ENCODE results near the gene RGS6.
"Not testable (repeated sequence)": the region's sequence is repeated elsewhere in the genome, so short reads cannot be mapped to it uniquely, and the experiment has no call there.

RGS6 gene

GRCh38 chr14:72472845-72473244 lies 540.6 kb downstream of the RGS6 start:
- no peak for DNase-seq

DNA sequence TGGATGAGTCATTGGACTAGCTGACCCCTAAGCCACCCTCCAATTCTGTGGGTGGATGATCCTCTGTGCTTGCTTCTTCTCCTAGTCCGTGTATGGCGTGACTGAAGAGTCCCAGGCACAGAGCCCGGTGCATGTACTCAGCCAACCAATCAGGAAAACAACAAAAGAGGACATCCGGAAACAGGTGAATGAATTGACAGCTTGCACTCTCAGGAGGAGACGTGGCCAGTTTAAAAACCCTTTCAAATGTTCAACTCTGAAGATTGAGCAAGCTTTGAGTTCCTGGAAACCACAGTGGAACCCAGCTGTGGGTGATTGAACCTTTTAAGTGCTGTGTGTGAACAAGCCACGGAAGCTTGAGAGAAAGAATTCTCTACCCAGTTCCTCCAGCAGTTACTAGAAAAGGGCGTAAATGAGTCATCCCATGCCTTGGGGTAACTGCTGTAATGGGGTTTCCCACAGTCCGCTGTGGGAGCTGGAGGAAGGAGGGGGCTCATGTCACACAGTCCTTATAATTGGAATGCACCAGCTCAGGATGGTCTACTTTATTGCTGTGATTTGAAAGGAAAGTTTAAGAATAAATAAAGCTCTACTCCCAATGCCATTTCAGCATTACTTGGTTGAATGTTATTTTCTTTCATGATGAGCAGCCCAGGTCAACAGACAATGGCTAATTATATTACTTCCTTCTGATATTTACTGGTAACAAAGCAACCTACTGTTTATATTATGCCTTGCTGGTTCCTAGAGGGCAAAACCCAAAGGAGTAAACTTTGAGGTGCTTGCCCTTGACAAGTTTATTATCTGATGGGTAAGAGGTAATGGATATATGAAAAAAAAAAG lies 544.6 kb downstream of the RGS6 start:
- DNase-seq: peak; percentile 36

DNA sequence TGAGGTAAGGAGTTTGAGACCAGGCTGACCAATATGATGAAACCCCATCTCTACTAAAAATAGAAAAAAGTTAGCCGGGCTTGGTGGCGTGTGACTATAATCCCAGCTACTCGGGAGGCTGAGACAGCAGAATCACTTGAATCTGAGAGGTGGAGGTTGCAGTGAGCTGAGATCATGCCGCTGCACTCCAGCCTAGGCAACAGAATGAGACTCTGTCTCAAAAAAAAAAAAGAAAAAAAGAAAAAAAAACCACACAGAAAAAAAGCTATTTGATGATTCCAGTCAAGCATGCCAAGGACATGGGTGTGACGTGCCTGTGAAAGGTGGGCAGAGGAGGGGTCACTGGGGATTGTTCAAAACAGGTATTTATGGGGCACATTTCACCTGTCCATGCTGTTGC lies 545.3 kb downstream of the RGS6 start:
- not testable (repeated sequence) for DNase-seq

- DNase-seq: no peak
Measured at GRCh38 chr14:72478471-72478893, 546.3 kb downstream of the RGS6 start.

- no peak for DNase-seq
Measured at GRCh38 chr14:72479461-72479931, 547.3 kb downstream of the RGS6 start.

- DNase-seq: no peak
Measured at GRCh38 chr14:72480464-72481243, 548.4 kb downstream of the RGS6 start.

GRCh38 chr14:72483311-72483710 lies 551.1 kb downstream of the RGS6 start:
- no peak for DNase-seq

DNA sequence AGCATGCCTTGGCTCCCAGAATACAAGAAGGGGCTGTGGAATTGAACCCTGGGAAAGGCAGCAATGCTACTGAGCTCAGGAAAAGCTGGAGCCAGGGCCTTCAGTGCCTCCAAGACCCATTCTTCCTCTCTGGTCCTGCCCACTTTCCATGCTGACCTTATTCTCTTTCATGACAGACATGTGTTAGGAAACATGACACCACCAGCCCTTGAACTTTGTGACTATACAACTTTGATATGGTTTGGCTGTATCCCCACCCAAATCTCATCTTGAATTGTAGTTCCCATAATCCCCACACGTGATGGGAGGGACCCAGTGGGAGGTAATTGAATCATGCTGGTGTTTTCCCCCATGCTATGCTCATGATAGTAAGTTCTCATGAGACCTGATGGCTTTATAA lies 553.5 kb downstream of the RGS6 start:
- DNase-seq: no peak

- no peak for DNase-seq
Measured at GRCh38 chr14:72488514-72488913, 556.3 kb downstream of the RGS6 start.

DNA sequence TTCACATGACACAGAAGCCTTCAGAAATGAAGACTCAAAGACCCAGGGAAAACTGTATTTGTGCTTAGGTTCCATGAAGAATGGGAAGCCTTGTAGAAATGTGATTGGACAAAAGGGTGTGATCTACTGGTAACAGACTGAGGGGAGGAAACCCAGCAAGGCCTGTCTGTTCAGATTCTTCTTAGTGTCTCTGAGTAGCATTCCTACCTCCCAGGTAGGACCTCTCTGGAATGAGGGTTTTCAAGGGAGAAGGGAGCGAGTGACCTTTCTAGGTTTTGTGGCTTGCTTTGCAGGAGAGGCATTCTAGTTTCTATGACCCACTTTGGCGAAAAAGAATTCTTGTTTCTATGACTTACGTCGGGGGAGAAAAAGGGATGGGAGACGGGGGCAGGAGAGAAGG lies 560.0 kb downstream of the RGS6 start:
- DNase-seq: no peak

GRCh38 chr14:72495668-72496067 lies 563.4 kb downstream of the RGS6 start:
- no peak for DNase-seq

GRCh38 chr14:72498646-72499045 lies 566.4 kb downstream of the RGS6 start:
- DNase-seq: no peak

DNA sequence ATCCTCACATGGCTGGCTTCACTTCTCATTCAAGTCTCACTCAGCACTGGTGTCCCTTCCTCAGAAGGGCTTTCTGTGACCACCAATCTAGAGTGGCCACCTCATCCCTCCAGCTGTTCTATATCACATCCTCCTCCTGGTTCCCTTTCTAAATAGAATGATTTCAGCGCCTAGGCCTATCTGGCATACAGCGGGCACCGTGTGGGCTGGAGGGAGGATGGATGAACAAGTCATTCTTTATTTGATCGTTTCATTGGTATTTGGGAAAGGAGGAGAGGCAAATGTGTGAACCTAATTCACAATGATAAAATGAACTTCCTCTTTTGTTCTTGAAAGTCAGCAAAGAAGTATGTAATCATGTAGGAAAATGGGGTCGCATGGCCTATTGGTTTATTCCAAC lies 567.5 kb downstream of the RGS6 start:
- DNase-seq: no peak

DNA sequence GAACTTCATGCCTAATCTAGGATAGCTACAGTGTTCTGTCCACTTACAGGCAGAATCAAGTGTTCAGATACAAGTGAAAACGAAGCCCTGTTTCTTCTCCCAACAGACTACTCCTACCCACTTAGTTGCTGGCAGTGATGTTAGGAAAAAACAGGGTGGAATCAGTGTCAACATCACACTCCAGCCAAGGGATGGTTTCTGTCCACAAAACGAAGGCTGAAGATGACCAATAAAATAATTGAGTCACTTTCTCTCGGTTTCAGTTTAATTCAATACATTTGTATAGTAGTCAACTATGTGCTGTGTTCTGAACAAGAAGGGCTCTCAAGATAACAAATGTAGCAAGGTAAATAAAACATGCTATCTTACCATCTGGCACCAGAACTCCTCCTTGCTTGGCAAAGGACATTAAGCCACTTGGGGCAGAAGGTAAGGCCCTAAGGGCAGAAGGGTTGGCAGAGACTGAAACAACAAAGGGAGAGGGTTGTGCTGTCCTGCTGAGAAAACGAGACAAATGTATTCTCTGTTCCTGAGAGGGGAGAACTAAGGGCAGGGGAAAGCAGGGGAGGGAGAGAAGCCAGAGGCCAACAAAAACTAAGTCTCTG lies 568.1 kb downstream of the RGS6 start:
- no peak for DNase-seq

GRCh38 chr14:72501439-72501838 lies 569.2 kb downstream of the RGS6 start:
- DNase-seq: no peak

GRCh38 chr14:72503271-72503670 lies 571.0 kb downstream of the RGS6 start:
- no peak for DNase-seq

GRCh38 chr14:72503696-72504368 lies 571.6 kb downstream of the RGS6 start:
- no peak for DNase-seq

- no peak for DNase-seq
Measured at GRCh38 chr14:72510566-72510965, 578.3 kb downstream of the RGS6 start.

GRCh38 chr14:72512281-72512680 lies 580.1 kb downstream of the RGS6 start:
- no peak for DNase-seq

- DNase-seq: no peak
Measured at GRCh38 chr14:72512925-72513324, 580.7 kb downstream of the RGS6 start.

DNA sequence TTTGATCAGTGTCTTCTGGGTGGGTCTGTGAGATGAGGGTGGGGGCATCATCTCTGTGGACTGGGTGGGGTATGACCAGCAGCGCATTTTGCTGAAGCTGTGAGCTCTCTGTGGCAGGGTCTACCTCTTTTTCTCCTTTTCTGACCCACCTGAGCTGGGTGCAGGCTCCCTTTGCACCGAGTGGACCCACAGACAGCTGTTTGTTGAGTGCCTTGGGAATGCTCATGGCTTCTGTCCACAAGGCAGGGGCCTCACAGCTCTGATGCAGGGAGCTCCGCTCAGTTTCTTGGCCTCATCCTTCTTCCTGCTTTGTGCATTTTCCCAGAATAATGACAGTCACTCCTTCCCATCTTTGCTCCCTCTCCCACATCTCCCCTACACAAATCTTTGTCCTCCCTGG lies 581.1 kb downstream of the RGS6 start:
- no peak for DNase-seq

DNA sequence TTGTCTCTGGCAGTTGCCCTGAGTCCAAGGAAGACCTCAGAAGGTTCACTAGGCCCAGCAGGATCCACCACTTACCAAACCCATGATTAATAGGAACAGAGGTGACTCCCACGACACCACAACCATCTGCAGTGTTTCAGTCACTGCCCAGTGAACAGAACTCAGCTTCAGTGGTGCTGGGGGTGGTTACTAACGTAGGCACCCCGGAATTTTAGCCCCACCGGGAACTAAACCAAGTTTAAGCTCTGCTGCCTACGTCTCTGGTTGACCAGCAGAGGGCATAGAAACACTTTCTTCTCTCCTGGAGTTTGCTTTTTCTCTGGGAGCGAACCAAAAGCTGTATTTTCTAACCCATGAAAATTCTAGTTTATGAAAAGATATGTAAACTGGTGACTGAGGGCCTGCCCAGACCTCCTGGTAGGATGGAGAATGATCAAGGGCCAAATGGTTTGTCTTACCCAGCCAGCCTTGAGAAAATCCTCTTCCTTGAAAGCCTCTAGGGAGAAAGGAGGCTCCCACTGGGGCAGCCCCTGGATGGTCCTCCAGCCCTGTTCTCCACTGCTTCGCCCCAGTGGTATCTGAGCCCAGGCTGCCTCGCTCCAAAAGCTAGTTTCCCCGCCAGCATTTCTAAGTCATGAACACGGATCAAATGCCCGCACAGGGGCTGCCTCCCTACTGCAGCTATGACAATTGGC lies 581.9 kb downstream of the RGS6 start:
- DNase-seq: no peak

GRCh38 chr14:72514660-72515025 lies 582.4 kb downstream of the RGS6 start:
- no peak for DNase-seq

Measured in activated effector memory CD4-positive, alpha-beta T cell treated with Interleukin-2 at 50 U/mL for 16 hours (primary cell).